ENCODE measurements around the gene PRR7.

The PRR7 gene

DNA sequence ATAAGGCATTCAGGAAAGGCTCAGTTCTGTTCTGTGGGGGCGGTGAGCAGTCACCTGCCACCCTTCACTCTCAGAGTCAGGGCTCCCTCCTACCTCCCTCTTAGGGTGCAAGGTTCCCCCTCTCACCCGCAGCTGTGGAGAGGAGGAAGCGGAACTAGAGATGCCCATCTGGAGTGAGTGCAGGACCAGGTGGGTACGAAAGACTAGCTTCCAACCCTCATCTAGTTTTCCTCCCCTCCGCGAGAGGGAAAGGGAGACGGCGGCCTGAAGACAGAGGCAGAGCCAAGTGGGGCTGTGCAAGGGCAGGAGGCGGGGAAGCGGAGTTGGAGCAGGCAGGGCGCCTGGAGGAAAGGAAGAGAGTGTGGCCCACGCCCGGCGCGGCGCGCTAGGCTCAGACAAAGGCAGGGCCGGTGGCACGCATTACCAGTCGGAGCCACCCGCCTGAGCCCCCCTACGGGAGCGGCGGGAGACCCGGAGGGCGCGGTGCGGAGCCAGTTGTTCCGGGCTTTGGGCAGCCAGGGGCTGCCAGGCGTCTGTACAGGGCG is 7.3 kb downstream of the PRR7 start:
- DNase-seq, result no peak

DNA sequence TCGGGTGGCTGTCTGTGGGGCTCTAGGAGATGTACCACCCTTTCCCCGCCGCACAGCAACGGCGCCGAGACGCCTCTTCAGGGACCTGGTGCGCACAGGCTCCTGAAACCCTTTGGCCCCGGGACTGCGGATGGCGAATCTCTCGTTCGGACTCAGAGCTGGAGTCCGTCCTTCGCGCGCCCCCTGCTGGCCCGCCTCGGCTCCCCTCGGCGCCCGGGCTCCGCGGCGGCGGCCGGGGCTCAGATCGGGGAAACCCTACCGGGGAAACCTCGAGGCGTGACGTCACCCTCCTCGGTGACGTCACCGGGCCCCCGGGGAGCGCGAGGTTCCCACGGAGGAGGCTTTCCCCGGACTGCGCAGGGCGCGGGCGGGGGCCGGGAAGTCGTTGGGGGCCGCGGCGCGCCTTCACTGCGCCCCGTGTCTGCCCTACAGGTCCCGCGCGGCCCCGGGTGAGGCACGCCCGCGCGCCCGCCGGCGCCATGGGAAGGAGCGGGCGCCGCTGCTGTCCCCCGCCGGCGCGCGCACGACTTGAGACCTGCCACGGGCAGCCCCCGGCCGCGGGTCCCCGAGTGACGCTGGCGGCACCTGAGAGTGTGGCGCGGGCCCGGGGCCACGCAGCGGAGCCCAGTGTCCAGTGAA is 7.9 kb downstream of the PRR7 start:
- peak; percentile 93 for DNase-seq

- peak; percentile 83 for DNase-seq
Observed at GRCh38 chr5:177455036-177455660, 8.5 kb downstream of the PRR7 start.

DNA sequence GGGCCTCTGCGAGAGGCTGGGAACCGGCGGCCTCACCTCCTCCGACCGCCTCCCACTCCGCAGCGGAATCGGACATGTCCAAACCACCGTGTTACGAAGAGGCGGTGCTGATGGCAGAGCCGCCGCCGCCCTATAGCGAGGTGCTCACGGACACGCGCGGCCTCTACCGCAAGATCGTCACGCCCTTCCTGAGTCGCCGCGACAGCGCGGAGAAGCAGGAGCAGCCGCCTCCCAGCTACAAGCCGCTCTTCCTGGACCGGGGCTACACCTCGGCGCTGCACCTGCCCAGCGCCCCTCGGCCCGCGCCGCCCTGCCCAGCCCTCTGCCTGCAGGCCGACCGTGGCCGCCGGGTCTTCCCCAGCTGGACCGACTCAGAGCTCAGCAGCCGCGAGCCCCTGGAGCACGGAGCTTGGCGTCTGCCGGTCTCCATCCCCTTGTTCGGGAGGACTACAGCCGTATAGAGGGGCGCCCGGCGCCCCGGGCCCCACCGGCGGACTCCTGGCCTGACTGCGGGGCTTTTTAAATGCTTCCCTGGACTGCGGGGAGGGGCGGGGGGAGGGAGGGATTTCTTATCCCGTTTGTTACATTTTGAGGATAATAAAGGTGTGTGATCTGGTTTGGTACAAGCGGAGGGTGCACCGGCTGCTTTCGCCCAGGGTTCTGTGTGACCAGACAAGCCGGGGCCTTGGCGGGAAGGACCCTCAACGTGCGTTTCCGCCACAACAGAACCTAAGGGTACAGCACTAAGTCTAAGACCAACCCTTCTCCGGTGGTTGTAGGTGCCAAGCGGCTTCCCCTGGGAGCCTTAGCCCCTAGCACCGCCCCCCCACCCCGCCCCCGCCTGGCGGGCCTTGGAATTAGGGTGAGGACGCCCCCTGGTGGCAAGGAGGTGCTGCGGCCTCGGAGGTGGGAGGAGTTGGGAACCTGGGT is 9.3 kb downstream of the PRR7 start:
- DNase-seq, result peak; percentile 95

GRCh38 chr5:177456591-177456964 is 10.0 kb downstream of the PRR7 start:
- DNase-seq, result no peak

- DNase-seq, result peak; percentile 99
Observed at GRCh38 chr5:177456976-177457851, 10.6 kb downstream of the PRR7 start.

GRCh38 chr5:177457852-177458681 is 11.5 kb downstream of the PRR7 start:
- DNase-seq, result no peak

- DNase-seq, result no peak
Observed at GRCh38 chr5:177458912-177459350, 12.3 kb downstream of the PRR7 start.

DNA sequence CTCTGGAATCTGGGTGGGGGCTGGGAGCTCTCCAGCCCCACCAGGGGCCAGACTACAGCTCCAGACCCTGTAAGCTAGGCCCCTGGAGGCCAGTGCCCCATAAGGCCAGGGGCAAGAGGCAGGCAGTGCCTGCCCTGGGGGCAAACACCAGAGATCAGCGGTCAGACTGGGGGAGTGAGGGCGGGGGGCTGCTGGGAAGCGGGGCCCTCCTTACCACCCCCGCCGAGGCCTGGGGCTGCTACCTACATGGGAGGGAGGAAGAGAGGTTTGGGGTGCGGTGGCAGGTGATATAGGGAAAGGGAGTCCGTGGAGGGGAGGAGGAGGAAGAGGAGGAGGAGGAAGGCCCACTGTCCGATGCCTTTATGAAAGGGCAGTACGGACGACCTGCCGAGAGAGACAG is 12.7 kb downstream of the PRR7 start:
- DNase-seq, result no peak

DNA sequence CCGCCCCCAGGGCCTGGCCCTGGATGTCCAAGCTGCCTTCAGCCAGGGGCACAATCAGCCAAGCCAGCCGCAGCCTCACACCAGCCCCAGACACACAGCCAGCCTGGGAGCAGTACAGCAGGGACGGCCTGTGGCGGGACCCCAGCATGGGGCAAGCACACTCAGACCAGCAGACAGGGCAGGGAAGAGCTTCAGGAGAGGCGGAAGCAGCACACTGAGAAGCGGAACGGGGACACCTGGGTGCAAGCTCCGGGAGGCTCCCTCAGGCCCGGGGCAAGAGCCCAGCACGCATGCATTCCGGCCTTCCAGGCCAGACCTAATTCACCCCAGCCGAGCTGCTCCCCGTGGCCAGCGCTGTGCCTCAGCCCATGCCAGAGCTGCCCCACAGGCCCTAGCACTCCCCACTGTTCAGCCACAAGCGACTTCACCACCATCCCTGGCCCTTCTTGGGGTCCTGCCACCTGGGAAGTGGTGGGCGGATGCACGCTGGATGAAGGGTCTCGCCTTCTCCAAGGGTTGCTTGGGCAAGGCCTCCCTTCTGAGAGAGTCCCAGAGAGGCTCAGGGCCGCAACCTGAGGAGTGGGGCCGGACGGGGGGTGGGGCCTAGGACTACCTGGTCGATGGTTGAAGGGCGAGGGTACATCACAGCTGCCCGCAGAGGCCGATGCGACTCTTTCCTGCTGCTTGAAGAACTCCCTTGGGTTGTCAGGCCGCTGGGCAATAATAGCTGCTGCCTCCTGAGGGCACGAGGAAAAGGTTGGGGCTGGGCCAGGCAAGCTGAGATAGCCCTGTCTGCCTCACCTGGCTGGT is 13.4 kb downstream of the PRR7 start:
- no peak for DNase-seq

DNA sequence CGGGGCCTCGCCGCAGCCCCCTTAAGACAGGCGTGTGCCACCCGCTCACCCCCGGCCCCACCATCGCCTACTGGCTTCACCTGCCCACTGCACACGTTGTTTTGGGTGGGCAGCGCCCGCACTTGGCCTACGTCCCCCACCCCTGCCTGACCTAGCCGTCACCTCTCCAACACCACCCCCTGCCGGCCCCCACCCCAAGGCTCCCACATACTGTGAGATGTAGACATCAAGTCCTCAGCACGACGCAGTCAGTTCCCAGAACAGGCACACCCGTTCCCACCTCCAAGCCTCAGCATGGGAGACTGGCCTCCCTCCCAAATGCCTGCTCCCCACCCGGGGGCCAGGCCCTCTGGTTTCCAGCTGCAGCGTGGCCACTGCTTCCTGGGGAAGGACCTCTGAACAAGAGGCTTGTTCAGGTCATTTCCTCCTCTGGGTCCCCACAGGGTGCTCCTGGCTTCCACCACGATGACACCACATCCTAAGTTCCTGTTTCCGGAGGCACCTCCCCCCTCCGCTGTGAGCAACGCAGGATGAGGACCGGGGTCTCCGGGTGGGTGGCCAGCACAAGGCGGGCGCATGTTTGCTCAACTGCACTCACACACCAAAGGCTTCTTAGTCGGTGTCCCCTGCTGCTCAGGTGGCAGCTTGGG is 15.5 kb downstream of the PRR7 start:
- DNase-seq, result peak; percentile 46

GRCh38 chr5:177465044-177465443 is 18.4 kb downstream of the PRR7 start:
- no peak for DNase-seq

DNA sequence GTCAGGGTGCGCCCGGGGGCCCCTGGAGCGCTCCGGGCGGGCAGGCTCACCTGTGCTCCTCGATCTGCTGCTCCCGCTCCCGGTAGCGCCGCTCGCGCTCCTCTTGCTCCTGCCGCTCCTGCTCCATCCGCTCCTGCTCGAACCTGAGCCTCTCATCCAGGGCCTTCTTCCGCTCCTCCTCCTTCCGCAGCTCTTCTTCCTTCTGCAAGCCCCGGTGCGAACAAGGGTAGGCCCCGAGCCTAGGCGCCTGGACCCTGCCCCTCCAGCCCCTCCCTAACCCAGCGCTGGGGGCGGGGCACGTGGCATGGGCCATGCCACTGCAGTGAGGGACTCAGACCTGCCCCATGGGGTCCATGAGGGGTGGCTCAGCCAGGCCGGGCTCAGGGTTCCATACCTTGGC is 20.2 kb downstream of the PRR7 start:
- DNase-seq, result no peak

DNA sequence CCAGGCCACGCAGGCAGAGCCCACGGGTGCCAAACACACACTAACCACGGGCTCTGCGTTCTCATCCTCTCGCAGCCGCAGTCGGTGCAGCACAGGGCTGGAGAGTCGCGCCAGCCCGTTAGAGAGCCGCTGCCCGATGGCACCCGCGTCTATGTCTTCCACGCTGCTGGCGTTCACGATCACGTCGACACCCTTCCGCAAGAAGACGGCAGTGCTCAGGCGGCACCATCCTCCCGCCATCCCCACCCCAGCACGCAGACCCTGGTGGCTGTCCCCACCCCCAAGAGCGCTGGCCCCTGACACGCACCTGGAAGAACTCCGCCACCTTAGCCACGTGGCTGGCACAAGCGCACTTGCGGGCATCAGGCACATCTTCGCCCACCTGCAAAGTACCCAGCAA is 20.8 kb downstream of the PRR7 start:
- no peak for DNase-seq

DNA sequence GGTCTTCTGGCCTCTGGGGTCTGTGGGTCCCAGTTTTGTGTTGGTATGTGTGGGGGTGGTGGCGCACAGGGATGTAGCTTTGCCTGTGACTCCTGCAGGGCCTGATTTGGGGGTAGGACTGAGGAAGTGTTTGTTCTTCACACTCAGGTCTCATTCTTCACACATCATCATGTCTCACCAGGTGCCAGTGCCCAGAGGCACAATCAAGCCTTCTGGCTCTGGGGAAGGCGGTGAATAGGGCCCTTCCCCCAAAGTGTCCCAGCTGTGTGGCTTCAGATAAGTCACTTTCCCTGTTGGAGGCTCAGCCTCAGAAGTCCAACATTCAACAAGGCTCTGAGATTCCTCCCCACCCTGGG is 21.7 kb downstream of the PRR7 start:
- no peak for DNase-seq

- DNase-seq, result no peak
Observed at GRCh38 chr5:177468685-177469628, 22.3 kb downstream of the PRR7 start.

DNA sequence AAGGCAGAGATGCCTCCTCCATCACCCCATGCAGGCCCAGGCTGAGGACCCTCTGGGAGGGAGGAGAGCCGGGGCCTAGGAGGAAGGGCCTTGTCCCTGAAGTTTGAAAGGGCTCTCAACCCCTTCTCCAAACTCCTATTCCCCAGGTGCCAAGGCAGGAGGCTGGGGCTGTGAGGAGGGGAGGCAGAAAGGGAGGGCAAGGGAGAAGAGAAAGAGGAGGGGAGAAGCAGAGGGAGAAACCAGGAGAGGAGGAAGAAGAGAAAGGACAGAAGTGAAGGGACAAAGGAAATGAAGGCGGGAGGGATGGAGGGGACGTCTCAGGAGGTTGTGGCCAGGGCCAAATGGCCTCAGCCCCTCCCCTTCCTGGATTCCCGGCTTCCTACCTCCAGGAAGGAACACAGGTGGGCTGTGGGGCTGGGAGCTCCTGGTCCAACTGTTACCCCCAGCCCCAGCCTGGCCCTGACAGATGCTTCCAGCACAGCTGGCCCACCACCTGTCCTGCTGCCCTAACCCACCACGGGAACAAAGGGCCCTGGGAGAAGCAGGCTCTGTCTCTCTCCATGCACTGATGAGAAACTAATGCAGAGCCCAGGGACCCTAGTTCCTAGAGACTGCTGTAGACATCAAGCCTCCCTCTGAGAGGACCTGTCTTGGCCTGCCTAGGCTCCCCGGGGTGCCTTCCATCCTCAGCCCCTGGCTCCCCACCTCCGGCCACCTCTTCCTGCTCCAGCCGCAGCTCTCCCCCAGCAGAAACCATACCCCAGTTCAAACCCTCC is 23.3 kb downstream of the PRR7 start:
- DNase-seq, result no peak
